Gastrocnemius medialis (tissue), 4 donors: Measurements from ENCODE around the gene MFAP4. TPM values are rescaled to one million over a fixed set of nuclear protein-coding genes. Genes with fewer than 3 reads are reported as not detected.

ENCODE experiments used
- ATAC-seq, 2 donors: fragments of 150-250 bp; one replicate each; pipeline ENCODE4 v1.9.1; 2016
- DNase-seq, 2 donors: peaks; one replicate each; pipeline ENCODE4 v3.0.0-alpha.2; 2019
- H3K27ac ChIP-seq, 4 donors: fragments of 200-600 bp; sonication (generic); 1 replicate in 1 of 4; 2 replicates in 3 of 4; pipeline ENCODE4 v1.5.1; 2016 to 2018; ENCODE audit warnings: mild to moderate bottlenecking in 2 of 4, moderate library complexity in 1 of 4
- H3K27me3 ChIP-seq, 3 donors: fragments of 200-600 bp; sonication (generic) in 2 of 3; 1 replicate in 1 of 3; 2 replicates in 2 of 3; pipeline versions ENCODE4 v1.5.1 to v1.6.0; 2016 to 2019; ENCODE audit warnings: mild to moderate bottlenecking in 1 of 3, moderate library complexity in 1 of 3
- H3K36me3 ChIP-seq, 2 donors: fragments of 200-600 bp; sonication (generic) in 1 of 2; one replicate each; pipeline ENCODE4 v1.5.1; 2017 to 2018
- H3K4me1 ChIP-seq, 2 donors: fragments of 200-600 bp; sonication (generic) in 1 of 2; one replicate each; pipeline ENCODE4 v1.5.1; 2016 to 2017; ENCODE audit warnings: mild to moderate bottlenecking in 2 of 2
- H3K4me3 ChIP-seq, 4 donors: fragments of 200-600 bp; sonication (generic) in 3 of 4; 1 replicate in 1 of 4; 2 replicates in 3 of 4; pipeline ENCODE4 v1.5.1; 2016 to 2019; ENCODE audit warnings: mild to moderate bottlenecking in 2 of 4
- H3K9me3 ChIP-seq, 3 donors: fragments of 200-600 bp; sonication (generic) in 2 of 3; 1 replicate in 1 of 3; 2 replicates in 2 of 3; pipeline ENCODE4 v1.5.1; 2016 to 2019
- POLR2A ChIP-seq, 2 donors: fragments of 450-650 bp; IDR thresholded peaks; one replicate each; pipeline ENCODE4 v1.6.1; 2017; ENCODE audit warnings: antibody characterized with exemption in 2 of 2, mild to moderate bottlenecking in 2 of 2, moderate library complexity in 2 of 2
- in situ Hi-C, 4 donors: fragments of 200-750 bp; cut with MboI; loops; one replicate each; pipeline versions ENCODE4 v1.15.0 to v1.8.0; 2017; ENCODE audit warnings: low sequenced_read_pairs in 4 of 4
- intact Hi-C: fragments of 100-400 bp; cut with DNase I; formaldehyde crosslinking; loops from one replicate; pipeline ENCODE4 v1.15.1; 2023; ENCODE audit warnings: low total_unique reads
- total RNA-seq, 4 donors: library from RNA; depleted of rRNA; stranded (reverse); fragments of >200 nt; gene quantifications; one replicate each; pipeline versions ENCODE4 v1.1.0 to v1.2.3, GENCODE V29; 2016
- TF ChIP-seq, protein P1 (sequence below), 5 experiments: fragments of 450-650 bp in 3 of 5; fragments of 200-600 bp in 2 of 5; sonication (generic) in 2 of 5; IDR thresholded peaks in 4 of 5; conservative IDR thresholded peaks in 1 of 5; 1 replicate in 4 of 5; 2 replicates in 1 of 5; pipeline ENCODE4 v1.5.1; 2016 to 2019; ENCODE audit warnings: antibody characterized with exemption in 5 of 5, mild to moderate bottlenecking in 3 of 5, moderate library complexity in 3 of 5

MFAP4 gene
- total RNA-seq, 4 donors from 2014 or later = 11.0 to 22.7 (median 14.8) TPM

DNA sequence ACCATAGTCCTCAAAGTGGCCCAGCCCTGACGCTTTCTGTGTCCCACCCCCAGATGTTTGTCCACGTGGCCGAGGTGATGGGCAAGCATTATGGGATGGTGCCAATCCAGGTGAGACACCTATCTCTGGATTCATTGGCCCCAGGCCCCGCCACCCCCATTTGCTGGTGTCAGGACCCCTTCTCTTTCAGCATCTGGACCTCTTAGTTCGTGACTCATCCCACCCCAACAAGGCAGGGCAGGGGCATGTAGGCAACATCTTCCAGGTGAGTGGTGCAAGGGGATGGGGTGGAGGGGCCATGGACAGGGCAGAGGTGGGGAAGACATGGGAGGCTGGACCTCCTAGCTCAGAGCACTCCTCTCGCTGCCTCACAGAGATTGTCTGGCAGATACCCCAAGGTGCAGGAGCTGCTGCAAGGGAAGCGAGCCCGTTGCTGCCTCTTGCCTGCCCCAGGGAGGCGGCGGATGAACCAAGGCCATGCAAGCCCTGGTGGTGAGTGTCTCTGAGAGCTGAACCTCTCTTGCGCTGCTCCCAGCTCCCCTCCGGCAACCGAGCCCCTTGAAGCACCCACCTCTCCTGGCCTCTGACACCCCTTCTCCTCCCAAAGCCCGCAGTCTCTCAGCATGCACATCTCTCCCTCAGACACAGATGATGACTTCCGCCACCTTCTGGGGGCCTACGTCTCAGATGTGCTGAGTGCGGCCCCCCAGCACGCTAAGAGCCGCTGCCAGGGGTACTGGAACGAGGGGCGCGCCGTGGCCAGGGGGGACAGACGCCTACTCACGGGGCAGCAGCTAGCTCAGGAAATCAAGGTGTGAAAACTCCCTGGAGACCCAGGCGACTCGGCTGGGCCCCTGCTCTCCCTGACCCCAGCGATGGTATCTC, 27.6 kb upstream of the MFAP4 start:
- Histone ChIP-seq H3K27ac (no peak overlapping the region), H3K4me1 (no peaks in the 10 kb centered on the region), H3K4me3 (no peak overlapping the region), H3K9me3 (no peaks in the 10 kb centered on the region), H3K36me3 (no peaks in the 10 kb centered on the region), H3K27me3 (no peaks in the 10 kb centered on the region)
- intact Hi-C loops = no loop called here
- no peak for TF ChIP-seq POLR2A (IDR thresholded peaks at IDR 0.05)
- TF ChIP-seq, protein P1, sequence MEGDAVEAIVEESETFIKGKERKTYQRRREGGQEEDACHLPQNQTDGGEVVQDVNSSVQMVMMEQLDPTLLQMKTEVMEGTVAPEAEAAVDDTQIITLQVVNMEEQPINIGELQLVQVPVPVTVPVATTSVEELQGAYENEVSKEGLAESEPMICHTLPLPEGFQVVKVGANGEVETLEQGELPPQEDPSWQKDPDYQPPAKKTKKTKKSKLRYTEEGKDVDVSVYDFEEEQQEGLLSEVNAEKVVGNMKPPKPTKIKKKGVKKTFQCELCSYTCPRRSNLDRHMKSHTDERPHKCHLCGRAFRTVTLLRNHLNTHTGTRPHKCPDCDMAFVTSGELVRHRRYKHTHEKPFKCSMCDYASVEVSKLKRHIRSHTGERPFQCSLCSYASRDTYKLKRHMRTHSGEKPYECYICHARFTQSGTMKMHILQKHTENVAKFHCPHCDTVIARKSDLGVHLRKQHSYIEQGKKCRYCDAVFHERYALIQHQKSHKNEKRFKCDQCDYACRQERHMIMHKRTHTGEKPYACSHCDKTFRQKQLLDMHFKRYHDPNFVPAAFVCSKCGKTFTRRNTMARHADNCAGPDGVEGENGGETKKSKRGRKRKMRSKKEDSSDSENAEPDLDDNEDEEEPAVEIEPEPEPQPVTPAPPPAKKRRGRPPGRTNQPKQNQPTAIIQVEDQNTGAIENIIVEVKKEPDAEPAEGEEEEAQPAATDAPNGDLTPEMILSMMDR (IDR thresholded peaks at IDR 0.05 in 4 of 5, conservative IDR thresholded peaks at IDR 0.05 in 1 of 5) = no peak
- ATAC-seq (no peak), DNase-seq (no peak)
- in situ Hi-C loops = no loop called here

DNA sequence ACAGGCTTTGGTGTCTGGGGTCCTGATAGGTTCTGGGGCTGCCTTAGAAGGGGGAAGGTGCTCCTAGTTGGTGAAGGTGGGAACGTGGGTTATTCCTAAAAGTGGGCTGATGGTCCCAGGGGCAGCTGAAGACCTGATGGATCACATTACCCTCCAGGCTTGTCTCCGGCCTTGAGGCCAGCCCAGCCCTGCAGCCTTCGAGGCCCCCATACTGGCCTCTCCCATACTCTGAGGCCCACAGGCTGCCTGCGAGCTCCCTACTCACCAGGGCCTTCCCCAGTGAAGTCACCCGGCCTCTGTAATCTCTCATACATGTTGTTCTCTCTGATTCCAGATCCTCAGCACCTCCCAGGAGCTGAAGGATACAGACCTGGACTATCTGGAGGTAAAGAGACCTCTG, 26.8 kb upstream of the MFAP4 start:
- in situ Hi-C loops (no loop called here), intact Hi-C loops (no loop called here)
- H3K4me1 ChIP-seq = no peaks in the 10 kb centered on the region
- H3K27ac ChIP-seq = no peak overlapping the region
- DNase-seq = no peak
- no peaks in the 10 kb centered on the region for H3K27me3 ChIP-seq
- no peaks in the 10 kb centered on the region for H3K9me3 ChIP-seq
- H3K36me3 ChIP-seq = no peaks in the 10 kb centered on the region
- TF ChIP-seq POLR2A (IDR thresholded peaks at IDR 0.05) = no peak
- TF ChIP-seq, protein P1 (IDR thresholded peaks at IDR 0.05 in 4 of 5, conservative IDR thresholded peaks at IDR 0.05 in 1 of 5) = no peak
- no peak for ATAC-seq
- no peak overlapping the region for H3K4me3 ChIP-seq

DNA sequence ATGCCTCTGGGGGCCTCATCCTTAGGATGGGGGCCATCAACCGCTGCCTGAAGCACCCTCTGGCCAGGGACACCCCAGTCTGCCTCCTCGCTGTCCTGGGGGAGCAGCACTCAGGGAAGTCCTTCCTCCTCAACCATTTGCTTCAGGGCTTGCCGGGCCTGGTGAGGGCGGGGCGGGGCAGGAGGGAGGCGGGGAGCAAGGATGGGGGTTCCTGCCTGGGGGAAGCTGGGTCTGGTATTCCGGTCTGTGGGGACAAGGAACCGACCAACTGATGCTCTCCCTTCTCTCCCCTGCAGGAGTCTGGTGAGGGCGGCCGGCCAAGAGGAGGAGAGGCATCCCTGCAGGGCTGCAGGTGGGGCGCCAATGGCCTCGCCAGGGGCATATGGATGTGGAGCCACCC, 26.0 kb upstream of the MFAP4 start:
- in situ Hi-C loops (no loop called here), intact Hi-C loops (no loop called here)
- Histone ChIP-seq H3K27ac (no peak overlapping the region), H3K4me3 (no peak overlapping the region), H3K9me3 (no peaks in the 10 kb centered on the region), H3K36me3 (no peaks in the 10 kb centered on the region), H3K27me3 (no peaks in the 10 kb centered on the region), H3K4me1 (no peaks in the 10 kb centered on the region)
- DNase-seq (no peak), ATAC-seq (no peak)
- no peak for TF ChIP-seq POLR2A (IDR thresholded peaks at IDR 0.05)
- TF ChIP-seq, protein P1 (IDR thresholded peaks at IDR 0.05 in 4 of 5, conservative IDR thresholded peaks at IDR 0.05 in 1 of 5) = no peak

DNA sequence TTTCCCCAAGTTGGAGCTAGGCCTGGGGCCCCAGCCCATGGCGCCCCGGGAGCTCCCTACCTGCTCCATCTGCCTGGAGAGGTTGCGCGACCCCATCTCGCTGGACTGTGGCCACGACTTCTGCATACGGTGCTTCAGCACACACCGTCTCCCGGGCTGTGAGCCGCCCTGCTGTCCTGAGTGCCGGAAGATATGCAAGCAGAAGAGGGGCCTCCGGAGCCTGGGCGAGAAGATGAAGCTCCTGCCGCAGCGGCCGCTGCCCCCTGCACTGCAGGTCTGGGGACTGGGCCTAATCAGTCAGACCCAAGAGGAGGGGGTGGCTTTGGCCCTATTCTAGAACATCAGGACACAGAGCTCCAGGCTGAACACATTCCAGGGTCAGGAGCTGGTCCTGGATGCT, 25.5 kb upstream of the MFAP4 start:
- no peaks in the 10 kb centered on the region for H3K9me3 ChIP-seq
- no peaks in the 10 kb centered on the region for H3K4me1 ChIP-seq
- in situ Hi-C loops (no loop called here), intact Hi-C loops (no loop called here)
- no peaks in the 10 kb centered on the region for H3K27me3 ChIP-seq
- H3K27ac ChIP-seq = no peak overlapping the region
- DNase-seq (no peak), ATAC-seq (no peak)
- no peaks in the 10 kb centered on the region for H3K36me3 ChIP-seq
- no peak for TF ChIP-seq POLR2A (IDR thresholded peaks at IDR 0.05)
- TF ChIP-seq, protein P1 (IDR thresholded peaks at IDR 0.05 in 4 of 5, conservative IDR thresholded peaks at IDR 0.05 in 1 of 5) = no peak
- no peak overlapping the region for H3K4me3 ChIP-seq
